Measurements from ENCODE around the gene RMRP. TPM values are rescaled to one million over a fixed set of nuclear protein-coding genes. Genes with fewer than 3 reads are reported as not detected.

RMRP gene
- total and polyA plus RNA-seq, 2 experiments from 2014 or later, result 3,174 TPM; not detected in 1

DNA sequence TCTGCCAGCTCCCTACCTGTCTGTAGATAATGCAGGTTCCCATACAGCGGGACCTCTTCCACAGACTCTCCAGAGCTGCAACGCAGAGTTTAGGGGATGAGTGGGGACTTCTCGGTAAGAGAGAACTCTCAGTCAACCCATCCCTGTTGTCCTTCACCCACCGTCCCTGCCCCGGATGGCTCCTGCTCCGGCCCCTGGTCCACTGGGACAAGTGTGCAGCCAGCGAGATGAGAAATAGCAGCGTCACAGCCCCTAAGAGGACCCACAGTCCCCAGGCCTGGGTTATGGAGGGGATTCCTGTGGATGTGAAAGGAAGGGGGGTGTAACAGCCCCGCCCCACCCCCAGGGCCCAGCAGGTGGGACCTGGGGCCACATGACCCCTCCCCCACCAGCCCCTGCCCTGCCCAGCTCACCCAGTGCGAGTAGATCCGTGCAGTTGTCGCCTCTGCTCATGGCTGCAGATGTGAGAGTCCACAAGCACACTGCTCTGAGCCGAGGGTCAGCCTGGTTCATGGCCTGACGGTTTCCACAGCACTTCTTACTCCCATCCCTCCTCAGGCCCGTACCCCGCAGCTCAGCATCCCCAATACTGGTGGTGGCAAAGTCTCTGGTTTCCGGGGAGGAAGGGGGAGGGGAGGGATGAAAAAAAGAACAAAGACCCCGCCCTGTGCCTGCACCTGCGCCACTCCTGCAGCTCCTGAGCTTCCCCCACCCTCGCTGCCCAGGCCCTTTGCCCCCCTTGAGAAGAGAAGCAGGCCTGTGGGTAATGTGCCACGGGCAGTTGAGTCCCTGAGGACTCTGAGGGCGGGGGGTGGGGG, 7.3 kb downstream of the RMRP start, which contains the start of gene SIT1:
TSS of gene SIT1 (minus strand) at position 591 of the 818 bp plus-strand sequence. CDS start at position 513, 78 bp downstream.
- WGBS (ENCODE audit: low lambda C conversion rate, missing lambda C conversion rate), result 76% methylated on average over 21 of the region's 22 CpGs
- peak within 1 kb of the TSS; percentile 91 for H3K27ac ChIP-seq

DNA sequence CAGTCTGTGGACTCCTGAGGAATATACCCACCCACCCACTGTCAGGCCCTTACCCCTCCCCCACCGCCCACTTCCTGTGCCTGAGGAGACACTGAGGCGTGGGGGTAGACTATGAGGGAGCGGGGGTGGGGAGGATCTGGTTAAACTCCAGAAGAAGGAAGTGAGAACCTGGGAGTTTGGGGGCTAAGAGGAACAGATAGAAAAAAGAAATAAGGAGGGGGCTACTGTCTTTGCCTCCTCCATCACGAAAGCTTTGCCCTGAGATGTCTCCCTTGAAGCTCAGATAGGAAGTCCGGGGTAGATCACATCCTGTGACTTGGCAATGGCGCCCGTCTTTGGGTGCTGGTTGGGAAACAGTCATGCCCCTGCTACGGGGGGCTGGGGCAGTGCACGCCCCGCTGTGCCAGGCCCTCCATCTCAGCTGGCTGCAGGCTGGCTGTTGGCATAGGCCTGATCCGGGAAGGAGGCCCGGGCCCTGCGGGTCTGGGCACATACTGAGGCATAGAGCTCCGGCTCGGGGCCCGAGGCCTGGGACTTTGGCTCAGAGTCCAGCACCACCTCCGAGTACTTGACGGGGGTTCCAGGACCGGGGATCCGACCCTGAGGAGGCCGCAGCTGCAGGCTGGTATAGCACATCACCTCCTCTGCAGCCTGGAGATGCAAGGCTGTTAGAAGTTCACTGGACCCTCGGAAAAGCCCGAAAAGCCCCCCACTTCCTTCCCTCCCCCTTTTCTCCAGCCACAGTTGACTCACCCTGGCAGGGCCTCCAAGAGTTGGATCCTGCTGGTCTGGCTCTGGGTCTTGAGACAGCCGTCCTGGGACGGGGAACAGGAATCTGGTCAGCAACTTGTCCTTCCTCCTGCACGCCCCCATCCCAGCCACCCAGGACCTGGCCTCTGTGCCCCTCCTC, 8.1 kb downstream of the RMRP start:
- no peaks in the 10 kb centered on the region for H3K79me2 ChIP-seq
- H3K4me1 ChIP-seq (ENCODE audit: insufficient read depth), result peaks cover 19% of the 10 kb centered on the region
- no peak for TF ChIP-seq EZH2phosphoT487 (IDR thresholded peaks at IDR 0.05; ENCODE audit: low read depth, severe bottlenecking, unreplicated experiment)
- TF ChIP-seq, protein P1, sequence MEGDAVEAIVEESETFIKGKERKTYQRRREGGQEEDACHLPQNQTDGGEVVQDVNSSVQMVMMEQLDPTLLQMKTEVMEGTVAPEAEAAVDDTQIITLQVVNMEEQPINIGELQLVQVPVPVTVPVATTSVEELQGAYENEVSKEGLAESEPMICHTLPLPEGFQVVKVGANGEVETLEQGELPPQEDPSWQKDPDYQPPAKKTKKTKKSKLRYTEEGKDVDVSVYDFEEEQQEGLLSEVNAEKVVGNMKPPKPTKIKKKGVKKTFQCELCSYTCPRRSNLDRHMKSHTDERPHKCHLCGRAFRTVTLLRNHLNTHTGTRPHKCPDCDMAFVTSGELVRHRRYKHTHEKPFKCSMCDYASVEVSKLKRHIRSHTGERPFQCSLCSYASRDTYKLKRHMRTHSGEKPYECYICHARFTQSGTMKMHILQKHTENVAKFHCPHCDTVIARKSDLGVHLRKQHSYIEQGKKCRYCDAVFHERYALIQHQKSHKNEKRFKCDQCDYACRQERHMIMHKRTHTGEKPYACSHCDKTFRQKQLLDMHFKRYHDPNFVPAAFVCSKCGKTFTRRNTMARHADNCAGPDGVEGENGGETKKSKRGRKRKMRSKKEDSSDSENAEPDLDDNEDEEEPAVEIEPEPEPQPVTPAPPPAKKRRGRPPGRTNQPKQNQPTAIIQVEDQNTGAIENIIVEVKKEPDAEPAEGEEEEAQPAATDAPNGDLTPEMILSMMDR (IDR thresholded peaks at IDR 0.05; ENCODE audit: poor library complexity), result no peak
- TF ChIP-seq EZH2 (IDR thresholded peaks at IDR 0.05; ENCODE audit: borderline replicate concordance), result no peak
- DNase-seq (ENCODE audit: low spot score), result no peak
- no peaks in the 10 kb centered on the region for H4K20me1 ChIP-seq (ENCODE audit: insufficient read depth, poor library complexity, severe bottlenecking)
- no peaks in the 10 kb centered on the region for H3K9me2 ChIP-seq (replicated peaks; ENCODE audit: insufficient read depth)
- no peak overlapping the region for H2AFZ ChIP-seq
- H3K36me3 ChIP-seq (replicated peaks; ENCODE audit: insufficient read depth, low read depth), result no peaks in the 10 kb centered on the region
- no peak overlapping the region for H3K4me3 ChIP-seq
- H3K27ac ChIP-seq, result no peak overlapping the region
- no peaks in the 10 kb centered on the region for H3K27me3 ChIP-seq
- no peaks in the 10 kb centered on the region for H3K9me3 ChIP-seq (ENCODE audit: low read depth)
- H3K4me2 ChIP-seq, result no peak overlapping the region
- 89% methylated on average over 26 of the region's 26 CpGs for WGBS (ENCODE audit: low lambda C conversion rate, missing lambda C conversion rate)

More for the DNA sequence above, 7.3 kb downstream of the RMRP start, which contains the start of gene SIT1:
- Histone ChIP-seq H3K4me3 (no peak within 1 kb of the TSS), H3K36me3 (replicated peaks; ENCODE audit: insufficient read depth, low read depth) (no peaks in the 10 kb centered on the region), H3K4me2 (no peak within 1 kb of the TSS), H3K79me2 (no peaks in the 10 kb centered on the region), H3K9me2 (replicated peaks; ENCODE audit: insufficient read depth) (no peaks in the 10 kb centered on the region), H3K27me3 (no peaks in the 10 kb centered on the region), H3K9me3 (ENCODE audit: low read depth) (no peaks in the 10 kb centered on the region), H2AFZ (no peak within 1 kb of the TSS), H4K20me1 (ENCODE audit: insufficient read depth, poor library complexity, severe bottlenecking) (no peaks in the 10 kb centered on the region), H3K4me1 (ENCODE audit: insufficient read depth) (peaks cover 13% of the 10 kb centered on the region)
- TF ChIP-seq, protein P1 (IDR thresholded peaks at IDR 0.05; ENCODE audit: poor library complexity), result no peak
- TF ChIP-seq EZH2 (IDR thresholded peaks at IDR 0.05; ENCODE audit: borderline replicate concordance), result no peak
- TF ChIP-seq EZH2phosphoT487 (IDR thresholded peaks at IDR 0.05; ENCODE audit: low read depth, severe bottlenecking, unreplicated experiment), result no peak
- DNase-seq (ENCODE audit: low spot score), result no peak

DNA sequence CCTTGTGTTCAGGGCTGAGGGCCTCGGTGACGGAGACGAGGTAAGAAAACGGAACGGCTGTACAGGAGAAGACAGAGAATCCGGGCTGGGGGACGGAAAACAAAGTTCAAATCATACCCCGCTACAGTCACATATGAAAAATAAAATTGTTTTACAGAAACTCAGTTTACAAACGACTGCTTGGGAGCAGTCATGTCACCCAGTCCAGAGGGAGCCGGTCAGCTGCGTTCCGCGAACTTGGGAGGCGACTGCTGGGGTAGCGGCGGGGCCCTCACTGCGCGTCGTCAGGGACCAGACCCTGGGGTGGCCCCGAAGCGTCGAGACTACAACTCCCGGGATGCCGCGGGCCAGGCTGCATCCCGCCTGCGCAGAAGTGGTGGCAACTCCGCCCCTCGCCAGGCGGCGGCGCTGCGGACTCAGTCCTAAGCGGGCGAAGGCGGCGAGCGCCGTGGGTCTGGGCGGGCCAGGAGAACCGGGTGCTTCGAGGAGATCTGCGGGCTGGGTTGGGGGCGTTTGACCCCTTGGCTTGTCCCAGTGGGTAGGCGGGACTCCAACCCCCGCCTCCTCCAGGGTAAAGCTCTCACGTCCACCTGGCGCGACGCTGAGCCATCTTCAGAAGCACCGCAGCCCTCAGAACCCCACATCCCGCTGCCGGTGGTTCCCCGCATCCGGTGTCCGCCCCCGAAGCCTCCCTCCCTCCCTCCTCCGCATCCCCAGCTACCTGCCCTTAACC, 11.1 kb downstream of the RMRP start:
- Histone ChIP-seq H3K4me1 (ENCODE audit: insufficient read depth) (peaks cover 14% of the 10 kb centered on the region), H3K9me3 (ENCODE audit: low read depth) (no peaks in the 10 kb centered on the region), H3K79me2 (no peaks in the 10 kb centered on the region), H3K9me2 (replicated peaks; ENCODE audit: insufficient read depth) (no peaks in the 10 kb centered on the region), H4K20me1 (ENCODE audit: insufficient read depth, poor library complexity, severe bottlenecking) (no peaks in the 10 kb centered on the region), H3K4me3 (peak overlapping the region; percentile 68), H3K27ac (peak overlapping the region; percentile 98), H3K4me2 (peak overlapping the region; percentile 85), H3K36me3 (replicated peaks; ENCODE audit: insufficient read depth, low read depth) (no peaks in the 10 kb centered on the region), H2AFZ (peak overlapping the region; percentile 91), H3K27me3 (no peaks in the 10 kb centered on the region)
- 3% methylated on average over 43 of the region's 58 CpGs for WGBS (ENCODE audit: low lambda C conversion rate, missing lambda C conversion rate)
- peak; percentile 97 for DNase-seq (ENCODE audit: low spot score)
- TF ChIP-seq EZH2 (IDR thresholded peaks at IDR 0.05; ENCODE audit: borderline replicate concordance), result no peak
- TF ChIP-seq, protein P1 (IDR thresholded peaks at IDR 0.05; ENCODE audit: poor library complexity), result peak; percentile 97
